WTC11 (cell line): ENCODE data around the gene CFHR4.
"Not testable (repeated sequence)": the region's sequence is repeated elsewhere in the genome, so short reads cannot be mapped to it uniquely, and the experiment has no call there.

Experiments
- CTCF ChIP-seq: fragments of 200-600 bp; IDR thresholded peaks from 2 replicates; pipeline ENCODE4 v1.8.0; 2022; ENCODE audit warnings: antibody characterized with exemption
- ELF4 ChIP-seq: sonication (generic); formaldehyde crosslinking; IDR thresholded peaks from 2 replicates; pipeline ENCODE4 v1.8.1; 2022; ENCODE audit warnings: low read depth, mild to moderate bottlenecking, moderate library complexity, missing genetic modification reagents
- USF2 ChIP-seq: sonication (generic); formaldehyde crosslinking; IDR thresholded peaks from 2 replicates; pipeline ENCODE4 v1.8.1; 2023; ENCODE audit warnings: mild to moderate bottlenecking, missing genetic modification reagents, moderate library complexity
- ZNF281 ChIP-seq: sonication (generic); formaldehyde crosslinking; IDR thresholded peaks from 2 replicates; pipeline ENCODE4 v1.8.0; 2023; ENCODE audit warnings: mild to moderate bottlenecking, missing genetic modification reagents
- ZNF317 ChIP-seq: sonication (generic); formaldehyde crosslinking; IDR thresholded peaks from 2 replicates; pipeline ENCODE4 v1.8.1; 2023; ENCODE audit warnings: low read depth, mild to moderate bottlenecking, moderate library complexity, missing genetic modification reagents, borderline replicate concordance
- TF ChIP-seq, protein P1 (sequence below): sonication (generic); formaldehyde crosslinking; IDR thresholded peaks from 2 replicates; pipeline ENCODE4 v1.8.1; 2023; ENCODE audit warnings: mild to moderate bottlenecking, missing genetic modification reagents

GRCh38 chr1:196943568-196943967, 55.7 kb downstream of the CFHR4 start, which contains the start of gene CFHR2:
- TF ChIP-seq USF2; ZNF317 (CRISPR knock-in tag); ELF4 (CRISPR knock-in tag); CTCF; ZNF281 (CRISPR knock-in tag): not testable (repeated sequence)
- TF ChIP-seq, protein P1, sequence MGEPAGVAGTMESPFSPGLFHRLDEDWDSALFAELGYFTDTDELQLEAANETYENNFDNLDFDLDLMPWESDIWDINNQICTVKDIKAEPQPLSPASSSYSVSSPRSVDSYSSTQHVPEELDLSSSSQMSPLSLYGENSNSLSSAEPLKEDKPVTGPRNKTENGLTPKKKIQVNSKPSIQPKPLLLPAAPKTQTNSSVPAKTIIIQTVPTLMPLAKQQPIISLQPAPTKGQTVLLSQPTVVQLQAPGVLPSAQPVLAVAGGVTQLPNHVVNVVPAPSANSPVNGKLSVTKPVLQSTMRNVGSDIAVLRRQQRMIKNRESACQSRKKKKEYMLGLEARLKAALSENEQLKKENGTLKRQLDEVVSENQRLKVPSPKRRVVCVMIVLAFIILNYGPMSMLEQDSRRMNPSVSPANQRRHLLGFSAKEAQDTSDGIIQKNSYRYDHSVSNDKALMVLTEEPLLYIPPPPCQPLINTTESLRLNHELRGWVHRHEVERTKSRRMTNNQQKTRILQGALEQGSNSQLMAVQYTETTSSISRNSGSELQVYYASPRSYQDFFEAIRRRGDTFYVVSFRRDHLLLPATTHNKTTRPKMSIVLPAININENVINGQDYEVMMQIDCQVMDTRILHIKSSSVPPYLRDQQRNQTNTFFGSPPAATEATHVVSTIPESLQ (CRISPR knock-in tag) = not testable (repeated sequence)
